H9 (cell line): ENCODE measurements around the gene MED20. TPM values are rescaled to one million over a fixed set of nuclear protein-coding genes. Genes with fewer than 3 reads are reported as not detected.

Experiments
- DNase-seq: peaks from one replicate; pipeline ENCODE4 v3.0.0-alpha.2; 2017
- H2AFZ ChIP-seq: one replicate; pipeline ENCODE4 v1.6.1; 2013; ENCODE audit warnings: mild to moderate bottlenecking, low read length, control low read depth, moderate library complexity
- H2AK5ac ChIP-seq: 2 replicates; pipeline ENCODE4 v1.6.1; 2013; ENCODE audit warnings: low read length, control low read depth, mixed read lengths; ENCODE audit not compliant: insufficient read length
- H2BK120ac ChIP-seq: one replicate; pipeline ENCODE4 v1.6.1; 2013; ENCODE audit warnings: low read depth, mild to moderate bottlenecking, low read length, control low read depth, inconsistent platforms; ENCODE audit not compliant: poor library complexity, severe bottlenecking
- H2BK12ac ChIP-seq: 2 replicates; pipeline ENCODE4 v1.6.1; 2013; ENCODE audit warnings: low read length, control low read depth, mixed read lengths, low read depth; ENCODE audit not compliant: insufficient read length
- H2BK15ac ChIP-seq: 2 replicates; pipeline ENCODE4 v1.6.1; 2013; ENCODE audit warnings: low read depth, low read length, control low read depth
- H2BK20ac ChIP-seq: one replicate; pipeline ENCODE4 v1.6.1; 2013; ENCODE audit warnings: low read depth, mild to moderate bottlenecking, low read length, control low read depth, inconsistent platforms; ENCODE audit not compliant: poor library complexity, severe bottlenecking
- H2BK5ac ChIP-seq: 2 replicates; pipeline ENCODE4 v1.6.1; 2013; ENCODE audit warnings: low read length, control low read depth, mixed read lengths; ENCODE audit not compliant: insufficient read length
- H3K14ac ChIP-seq: 2 replicates; pipeline ENCODE4 v1.6.1; 2013; ENCODE audit warnings: low read length, control low read depth; ENCODE audit not compliant: insufficient read depth
- H3K18ac ChIP-seq: 2 replicates; pipeline ENCODE4 v1.6.1; 2013; ENCODE audit warnings: low read depth, mild to moderate bottlenecking, mixed read lengths, low read length, control low read depth; ENCODE audit not compliant: insufficient read length
- H3K23ac ChIP-seq: 2 replicates; pipeline ENCODE4 v1.6.1; 2013; ENCODE audit warnings: low read length, control low read depth, mixed read lengths, low read depth; ENCODE audit not compliant: insufficient read length
- H3K23me2 ChIP-seq: 2 replicates; pipeline ENCODE4 v1.6.1; 2013; ENCODE audit warnings: low read depth, mild to moderate bottlenecking, mixed read lengths, low read length, control low read depth; ENCODE audit not compliant: insufficient read length, poor library complexity, severe bottlenecking
- H3K27ac ChIP-seq: 2 replicates; pipeline ENCODE4 v1.5.1; 2013; ENCODE audit warnings: low read length, control low read depth, mixed read lengths, low read depth; ENCODE audit not compliant: insufficient read length
- H3K27me3 ChIP-seq: 2 replicates; pipeline ENCODE4 v1.6.1; 2013; ENCODE audit warnings: low read length, control low read depth, inconsistent platforms; ENCODE audit not compliant: insufficient read depth
- H3K4ac ChIP-seq: 2 replicates; pipeline ENCODE4 v1.6.1; 2013; ENCODE audit warnings: low read depth, mild to moderate bottlenecking, control low read depth, inconsistent platforms, low read length, moderate library complexity
- H3K4me1 ChIP-seq: 2 replicates; pipeline ENCODE4 v1.6.1; 2013; ENCODE audit warnings: low read length, control low read depth, inconsistent platforms; ENCODE audit not compliant: insufficient read depth
- H3K4me2 ChIP-seq: 2 replicates; pipeline ENCODE4 v1.6.1; 2013; ENCODE audit warnings: low read length, control low read depth, mixed read lengths; ENCODE audit not compliant: insufficient read length, insufficient read depth
- H3K56ac ChIP-seq: 2 replicates; pipeline ENCODE4 v1.6.1; 2013; ENCODE audit warnings: low read depth, mild to moderate bottlenecking, mixed read lengths, low read length, control low read depth; ENCODE audit not compliant: insufficient read length
- H3K79me1 ChIP-seq: 2 replicates; pipeline ENCODE4 v1.6.1; 2013; ENCODE audit warnings: low read depth, mild to moderate bottlenecking, moderate library complexity, low read length, control low read depth, inconsistent platforms; ENCODE audit not compliant: insufficient read depth, poor library complexity, severe bottlenecking
- H3K79me2 ChIP-seq: 2 replicates; pipeline ENCODE4 v1.6.1; 2013; ENCODE audit warnings: low read length, control low read depth, inconsistent platforms; ENCODE audit not compliant: insufficient read depth
- H3K9ac ChIP-seq: 2 replicates; pipeline ENCODE4 v1.6.1; 2013; ENCODE audit warnings: low read length, control low read depth, mixed read lengths; ENCODE audit not compliant: insufficient read length; ENCODE audit errors: extremely low read depth
- H3K9me3 ChIP-seq: one replicate; pipeline ENCODE4 v1.6.1; 2013; ENCODE audit warnings: low read depth, low read length, inconsistent platforms; ENCODE audit not compliant: control insufficient read depth
- H3T11ph ChIP-seq: one replicate; pipeline ENCODE4 v1.6.1; 2013; ENCODE audit warnings: mild to moderate bottlenecking, low read length, control low read depth, inconsistent platforms
- H4K20me1 ChIP-seq: one replicate; pipeline ENCODE4 v1.6.1; 2013; ENCODE audit not compliant: control insufficient read depth, insufficient read length, insufficient read depth
- H4K5ac ChIP-seq: 2 replicates; pipeline ENCODE4 v1.6.1; 2013; ENCODE audit warnings: low read depth, mild to moderate bottlenecking, mixed read lengths, low read length, control low read depth; ENCODE audit not compliant: insufficient read length
- H4K8ac ChIP-seq: replicated peaks from 2 replicates; pipeline ENCODE4 v1.6.1; 2013; ENCODE audit warnings: low read length, control low read depth, mixed read lengths, low read depth; ENCODE audit not compliant: insufficient read length
- H4K91ac ChIP-seq: 2 replicates; pipeline ENCODE4 v1.6.1; 2013; ENCODE audit warnings: low read depth, mild to moderate bottlenecking, moderate library complexity, mixed read lengths, low read length, control low read depth; ENCODE audit not compliant: insufficient read length
- H3K27ac Mint-ChIP-seq, 3 experiments: 2 replicates in 2 of 3; 3 replicates in 1 of 3; pipeline ENCODE4 v1.8.0; 2020 to 2021; ENCODE audit warnings: mixed read lengths in 3 of 3, mild to moderate bottlenecking in 1 of 3, moderate library complexity in 1 of 3
- H3K27me3 Mint-ChIP-seq: 2 replicates; pipeline ENCODE4 v1.8.0; 2021; ENCODE audit warnings: low read depth, mild to moderate bottlenecking, moderate library complexity, mixed read lengths
- H3K36me3 Mint-ChIP-seq, 3 experiments: 2 replicates in 2 of 3; 3 replicates in 1 of 3; pipeline ENCODE4 v1.8.0; 2020 to 2021; ENCODE audit warnings: low read depth in 3 of 3, mixed read lengths in 3 of 3; ENCODE audit not compliant: insufficient read depth in 1 of 3
- H3K4me1 Mint-ChIP-seq, 2 experiments: 2 replicates each; pipeline ENCODE4 v1.8.0; 2020; ENCODE audit warnings: mixed read lengths in 2 of 2
- H3K4me3 Mint-ChIP-seq, 2 experiments: 2 replicates in 1 of 2; 3 replicates in 1 of 2; pipeline ENCODE4 v1.8.0; 2020 to 2021; ENCODE audit warnings: mild to moderate bottlenecking in 2 of 2, mixed read lengths in 2 of 2, moderate library complexity in 1 of 2
- H3K9me3 Mint-ChIP-seq, 2 experiments: 2 replicates in 1 of 2; 3 replicates in 1 of 2; pipeline ENCODE4 v1.8.0; 2020; ENCODE audit warnings: mild to moderate bottlenecking in 2 of 2, mixed read lengths in 2 of 2, moderate library complexity in 1 of 2
- WGBS: extraction: QIAGEN DNeasy Blood & Tissue Kit; methylation state at CpG from one replicate; pipeline ENCODE4 v1.1.7; 2013; ENCODE audit warnings: missing lambda C conversion rate, low lambda C conversion rate, mixed read lengths; ENCODE audit not compliant: insufficient read length; ENCODE audit errors: extremely low coverage; 5-methylcytosine and 5-hydroxymethylcytosine counted together
- total RNA-seq: library from RNA; stranded (reverse); gene quantifications from 2 replicates; pipeline ENCODE4 v1.2.1, GENCODE V29; 2021
- TF ChIP-seq, protein P1 (sequence below): fragments of 200-600 bp; sonication (generic); conservative IDR thresholded peaks from 3 replicates; pipeline ENCODE4 v1.8.0; 2021; ENCODE audit warnings: antibody characterized with exemption, mild to moderate bottlenecking

Gene MED20
- total RNA-seq, 1 experiment from 2014 or later = 28.9 TPM

DNA sequence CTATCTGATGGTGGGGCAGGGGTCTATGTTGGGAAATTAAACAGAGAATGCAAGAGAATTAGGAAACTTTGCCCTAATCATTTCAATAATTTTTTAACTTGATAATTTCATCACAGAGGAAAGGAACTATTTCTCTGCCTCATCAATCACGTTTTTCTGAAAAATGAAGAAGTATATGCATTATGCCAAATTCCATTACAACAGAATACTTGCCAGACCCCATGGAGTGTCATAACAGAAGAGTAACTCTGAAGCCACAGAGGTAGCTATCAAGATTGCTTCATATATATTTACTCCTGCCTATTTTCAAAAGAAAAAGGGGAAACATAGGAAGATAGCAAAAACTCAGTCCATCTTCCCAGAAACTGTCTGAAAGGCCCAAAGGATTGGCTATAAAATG is 20.1 kb downstream of the MED20 start:
- Histone ChIP-seq H2BK120ac (no peak overlapping the region), H2AFZ (no peak overlapping the region), H4K91ac (no peak overlapping the region), H3K79me1 (no peaks in the 10 kb centered on the region), H3K4me1 (peaks cover 2% of the 10 kb centered on the region; the same call in 1 of the 2 replicates), H3K4me2 (no peak overlapping the region), H3K18ac (no peak overlapping the region), H2BK5ac (no peak overlapping the region), H3K14ac (no peak overlapping the region), H2BK12ac (no peak overlapping the region), H3K4ac (no peak overlapping the region), H2BK15ac (no peak overlapping the region), H3K23me2 (peaks cover 4% of the 10 kb centered on the region), H3K27me3 (no peaks in the 10 kb centered on the region), H3K9ac (no peak overlapping the region), H4K20me1 (no peaks in the 10 kb centered on the region), H2BK20ac (no peak overlapping the region), H3K9me3 (no peaks in the 10 kb centered on the region), H4K8ac (no peak overlapping the region), H4K5ac (no peak overlapping the region), H3K56ac (no peak overlapping the region), H3K27ac (no peak overlapping the region), H3K79me2 (no peaks in the 10 kb centered on the region), H3T11ph (no peak overlapping the region), H2AK5ac (no peak overlapping the region), H3K23ac (no peak overlapping the region)
- H3K36me3 Mint-ChIP-seq = peaks cover 2 to 28% (median 15%) of the 10 kb centered on the region in 3 experiments; a peak in 6 of 7 replicates
- no peaks in the 10 kb centered on the region for H3K9me3 Mint-ChIP-seq
- no peak for DNase-seq
- TF ChIP-seq, protein P1, sequence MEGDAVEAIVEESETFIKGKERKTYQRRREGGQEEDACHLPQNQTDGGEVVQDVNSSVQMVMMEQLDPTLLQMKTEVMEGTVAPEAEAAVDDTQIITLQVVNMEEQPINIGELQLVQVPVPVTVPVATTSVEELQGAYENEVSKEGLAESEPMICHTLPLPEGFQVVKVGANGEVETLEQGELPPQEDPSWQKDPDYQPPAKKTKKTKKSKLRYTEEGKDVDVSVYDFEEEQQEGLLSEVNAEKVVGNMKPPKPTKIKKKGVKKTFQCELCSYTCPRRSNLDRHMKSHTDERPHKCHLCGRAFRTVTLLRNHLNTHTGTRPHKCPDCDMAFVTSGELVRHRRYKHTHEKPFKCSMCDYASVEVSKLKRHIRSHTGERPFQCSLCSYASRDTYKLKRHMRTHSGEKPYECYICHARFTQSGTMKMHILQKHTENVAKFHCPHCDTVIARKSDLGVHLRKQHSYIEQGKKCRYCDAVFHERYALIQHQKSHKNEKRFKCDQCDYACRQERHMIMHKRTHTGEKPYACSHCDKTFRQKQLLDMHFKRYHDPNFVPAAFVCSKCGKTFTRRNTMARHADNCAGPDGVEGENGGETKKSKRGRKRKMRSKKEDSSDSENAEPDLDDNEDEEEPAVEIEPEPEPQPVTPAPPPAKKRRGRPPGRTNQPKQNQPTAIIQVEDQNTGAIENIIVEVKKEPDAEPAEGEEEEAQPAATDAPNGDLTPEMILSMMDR = no peak
- H3K27me3 Mint-ChIP-seq = no peaks in the 10 kb centered on the region
- no peak overlapping the region for H3K27ac Mint-ChIP-seq
- no CpG with 5 or more reads among the region's 1 CpG for WGBS
- peaks cover 9 to 10% of the 10 kb centered on the region in 2 experiments for H3K4me1 Mint-ChIP-seq
- no peak overlapping the region for H3K4me3 Mint-ChIP-seq
